GM19238 (cell line): ENCODE results near the gene POLD4.
"Not testable (repeated sequence)": the region's sequence is repeated elsewhere in the genome, so short reads cannot be mapped to it uniquely, and the experiment has no call there.

Experiments
- DNase-seq: peaks from one replicate; pipeline ENCODE4 v3.0.0; 2011; ENCODE audit warnings: low spot score; ENCODE audit not compliant: insufficient read length

POLD4 gene

GRCh38 chr11:67353317-67354074 is at the start of gene POLD4:
POLD4 (minus strand) TSS chr11:67353546; CDS start chr11:67353399, 147 bp downstream.
- peak; percentile 94 for DNase-seq

GRCh38 chr11:67403085-67403484 is 49.7 kb upstream of the POLD4 start:
- DNase-seq: not testable (repeated sequence)

- DNase-seq: not testable (repeated sequence)
Measured at GRCh38 chr11:67402192-67402839, 49.0 kb upstream of the POLD4 start.

GRCh38 chr11:67401495-67402191 is 48.3 kb upstream of the POLD4 start, which contains the start of gene PPP1CA:
PPP1CA (minus strand) TSS chr11:67401858; CDS start chr11:67401782, 76 bp downstream.
- peak; percentile 98 for DNase-seq

GRCh38 chr11:67400942-67401494 is 47.7 kb upstream of the POLD4 start:
- DNase-seq: no peak

- DNase-seq: no peak
Measured at GRCh38 chr11:67400251-67400941, 47.0 kb upstream of the POLD4 start.

- no peak for DNase-seq
Measured at GRCh38 chr11:67398661-67399563, 45.6 kb upstream of the POLD4 start.

- no peak for DNase-seq
Measured at GRCh38 chr11:67397986-67398660, 44.8 kb upstream of the POLD4 start.

- DNase-seq: no peak
Measured at GRCh38 chr11:67397536-67397935, 44.2 kb upstream of the POLD4 start.

GRCh38 chr11:67396587-67397389 is 43.4 kb upstream of the POLD4 start:
- DNase-seq: no peak

- DNase-seq: no peak
Measured at GRCh38 chr11:67396259-67396581, 42.9 kb upstream of the POLD4 start.

- DNase-seq: no peak
Measured at GRCh38 chr11:67395555-67396258, 42.4 kb upstream of the POLD4 start.

GRCh38 chr11:67393990-67394389 is 40.6 kb upstream of the POLD4 start:
- DNase-seq: no peak

GRCh38 chr11:67393437-67393836 is 40.1 kb upstream of the POLD4 start:
- no peak for DNase-seq

- DNase-seq: no peak
Measured at GRCh38 chr11:67392183-67392715, 38.9 kb upstream of the POLD4 start.

- peak; percentile 99 for DNase-seq
Measured at GRCh38 chr11:67391304-67392182, 38.2 kb upstream of the POLD4 start, which contains the start of gene RAD9A. RAD9A (plus strand) TSS chr11:67391986; CDS start chr11:67392045, 59 bp downstream.

GRCh38 chr11:67390947-67391303 is 37.6 kb upstream of the POLD4 start:
- no peak for DNase-seq
